Endometrium (tissue), 2 donors: ENCODE data around the gene SYTL2.
A peak's percentile ranks its signal among the peaks of the same experiment; 100 is the strongest.
"Not testable (repeated sequence)": the region's sequence is repeated elsewhere in the genome, so short reads cannot be mapped to it uniquely, and the experiment has no call there.

Source experiments
- FAIRE-seq: peaks from 2 replicates; lab custom pipeline; 2012; peaks lifted over from hg19 to GRCh38; lab: Jason Lieb, UNC
- donor health status: control.
- donor health status: control.

The SYTL2 gene

GRCh38 chr11:85685820-85686459, 125.0 kb downstream of the SYTL2 start, which contains the start of gene CCDC89:
Gene CCDC89, minus strand, starts transcription at chr11:85686195. Its CDS starts 65 bp downstream, at chr11:85686130.
- FAIRE-seq, result peak; percentile 97

GRCh38 chr11:85685125-85685819, 125.7 kb downstream of the SYTL2 start:
- FAIRE-seq, result no peak

GRCh38 chr11:85682330-85683305, 128.3 kb downstream of the SYTL2 start:
- no peak for FAIRE-seq

- no peak for FAIRE-seq
Observed at GRCh38 chr11:85680897-85681296, 130.0 kb downstream of the SYTL2 start.

GRCh38 chr11:85679576-85679975, 131.4 kb downstream of the SYTL2 start:
- FAIRE-seq, result no peak

GRCh38 chr11:85673393-85673792, 137.5 kb downstream of the SYTL2 start:
- FAIRE-seq, result no peak

GRCh38 chr11:85672105-85672902, 138.6 kb downstream of the SYTL2 start:
- FAIRE-seq, result no peak

GRCh38 chr11:85670949-85671663, 139.8 kb downstream of the SYTL2 start:
- FAIRE-seq, result not testable (repeated sequence)

- no peak for FAIRE-seq
Observed at GRCh38 chr11:85668157-85668556, 142.8 kb downstream of the SYTL2 start.

GRCh38 chr11:85666687-85667086, 144.3 kb downstream of the SYTL2 start:
- no peak for FAIRE-seq

- no peak for FAIRE-seq
Observed at GRCh38 chr11:85665733-85666132, 145.2 kb downstream of the SYTL2 start.

- peak; percentile 80 for FAIRE-seq
Observed at GRCh38 chr11:85664615-85665481, 146.1 kb downstream of the SYTL2 start, which contains the start of gene CREBZF. Gene CREBZF, minus strand, starts transcription at chr11:85665129. Its CDS starts 254 bp downstream, at chr11:85664875.

GRCh38 chr11:85663753-85664614, 147.0 kb downstream of the SYTL2 start:
- no peak for FAIRE-seq

- no peak for FAIRE-seq
Observed at GRCh38 chr11:85663080-85663752, 147.7 kb downstream of the SYTL2 start.

- no peak for FAIRE-seq
Observed at GRCh38 chr11:85661972-85662664, 148.8 kb downstream of the SYTL2 start.

- no peak for FAIRE-seq
Observed at GRCh38 chr11:85658180-85658579, 152.8 kb downstream of the SYTL2 start.

- no peak for FAIRE-seq
Observed at GRCh38 chr11:85656777-85657176, 154.2 kb downstream of the SYTL2 start.

- not testable (repeated sequence) for FAIRE-seq
Observed at GRCh38 chr11:85654343-85654742, 156.6 kb downstream of the SYTL2 start.
